Sigmoid colon (tissue), 3 donors: Measurements from ENCODE around the gene FAM43A.

Experiments
- POLR2A ChIP-seq, 2 donors: fragments of 450-650 bp; IDR thresholded peaks; one replicate each; pipeline ENCODE4 v1.6.1; 2016; ENCODE audit warnings: antibody characterized with exemption in 2 of 2, mild to moderate bottlenecking in 2 of 2, moderate library complexity in 2 of 2
- TF ChIP-seq, protein P1 (sequence below), 4 experiments: fragments of 450-650 bp in 3 of 4; fragments of 200-600 bp in 1 of 4; IDR thresholded peaks; one replicate each; pipeline ENCODE4 v1.5.1; 2016 to 2019; ENCODE audit warnings: antibody characterized with exemption in 4 of 4, mild to moderate bottlenecking in 3 of 4, moderate library complexity in 2 of 4

DNA sequence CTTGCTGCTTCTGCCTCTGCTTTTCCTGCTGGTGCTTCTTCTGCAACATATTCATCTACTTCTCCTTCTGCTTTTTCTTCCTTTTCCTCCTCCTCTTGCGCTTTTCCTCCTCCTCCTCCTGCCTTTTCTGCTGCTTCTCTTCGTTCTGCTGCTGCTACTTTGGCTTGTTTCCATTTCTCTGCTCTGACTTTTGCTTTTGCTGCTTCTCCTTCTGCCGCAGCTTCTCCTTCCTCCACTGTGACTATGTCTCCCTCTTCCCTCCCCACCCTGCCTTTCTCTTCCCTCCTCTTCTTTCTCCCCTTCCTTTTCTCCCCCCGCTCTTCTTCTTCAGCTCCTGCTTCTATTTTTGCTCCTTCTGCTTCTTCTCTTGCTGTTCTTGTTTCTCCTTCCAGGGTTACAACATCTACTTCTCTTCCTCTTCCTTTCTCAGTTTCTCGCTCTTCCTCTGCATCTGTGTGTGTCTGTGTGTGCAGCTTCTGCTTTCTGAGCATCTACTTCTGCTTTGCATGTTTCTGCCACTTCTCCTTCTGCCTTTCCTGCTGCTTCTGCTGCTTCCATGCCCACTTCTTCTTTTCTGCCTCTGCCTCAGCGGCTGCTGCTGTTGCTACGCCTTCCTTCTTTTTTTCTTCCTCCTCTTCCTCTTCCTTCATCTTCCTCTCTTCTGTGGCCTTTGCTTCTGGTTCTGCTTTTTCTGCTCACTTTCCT lies 51.4 kb downstream of the FAM43A start:
- TF ChIP-seq, protein P1, sequence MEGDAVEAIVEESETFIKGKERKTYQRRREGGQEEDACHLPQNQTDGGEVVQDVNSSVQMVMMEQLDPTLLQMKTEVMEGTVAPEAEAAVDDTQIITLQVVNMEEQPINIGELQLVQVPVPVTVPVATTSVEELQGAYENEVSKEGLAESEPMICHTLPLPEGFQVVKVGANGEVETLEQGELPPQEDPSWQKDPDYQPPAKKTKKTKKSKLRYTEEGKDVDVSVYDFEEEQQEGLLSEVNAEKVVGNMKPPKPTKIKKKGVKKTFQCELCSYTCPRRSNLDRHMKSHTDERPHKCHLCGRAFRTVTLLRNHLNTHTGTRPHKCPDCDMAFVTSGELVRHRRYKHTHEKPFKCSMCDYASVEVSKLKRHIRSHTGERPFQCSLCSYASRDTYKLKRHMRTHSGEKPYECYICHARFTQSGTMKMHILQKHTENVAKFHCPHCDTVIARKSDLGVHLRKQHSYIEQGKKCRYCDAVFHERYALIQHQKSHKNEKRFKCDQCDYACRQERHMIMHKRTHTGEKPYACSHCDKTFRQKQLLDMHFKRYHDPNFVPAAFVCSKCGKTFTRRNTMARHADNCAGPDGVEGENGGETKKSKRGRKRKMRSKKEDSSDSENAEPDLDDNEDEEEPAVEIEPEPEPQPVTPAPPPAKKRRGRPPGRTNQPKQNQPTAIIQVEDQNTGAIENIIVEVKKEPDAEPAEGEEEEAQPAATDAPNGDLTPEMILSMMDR (IDR thresholded peaks at IDR 0.05), result no peak
- no peak for TF ChIP-seq POLR2A (IDR thresholded peaks at IDR 0.05)
